Thyroid gland (tissue), 4 donors: ENCODE measurements around the gene TFCP2L1. TPM values are rescaled to one million over a fixed set of nuclear protein-coding genes. Genes with fewer than 3 reads are reported as not detected.
"Not testable (repeated sequence)": the region's sequence is repeated elsewhere in the genome, so short reads cannot be mapped to it uniquely, and the experiment has no call there.

ENCODE experiments used
- DNase-seq, 2 donors: peaks; one replicate each; pipeline ENCODE4 v3.0.0-alpha.2; 2019
- H3K27ac ChIP-seq, 3 donors: fragments of 200-600 bp; sonication (generic); 1 replicate in 2 of 3; 2 replicates in 1 of 3; pipeline ENCODE4 v1.5.1; 2016 to 2019; ENCODE audit warnings: mild to moderate bottlenecking in 1 of 3, moderate library complexity in 1 of 3
- H3K27me3 ChIP-seq: fragments of 200-600 bp; sonication (generic); one replicate; pipeline ENCODE4 v1.5.1; 2019
- H3K36me3 ChIP-seq, 2 donors: fragments of 200-600 bp; sonication (generic); one replicate each; pipeline ENCODE4 v1.5.1; 2016 to 2019
- H3K4me1 ChIP-seq, 2 donors: fragments of 200-600 bp; sonication (generic); one replicate each; pipeline ENCODE4 v1.5.1; 2017 to 2019
- H3K4me3 ChIP-seq, 3 donors: fragments of 200-600 bp; sonication (generic); replicated peaks in 1 of 3; 1 replicate in 2 of 3; 2 replicates in 1 of 3; pipeline ENCODE4 v1.5.1; 2016; ENCODE audit warnings: mild to moderate bottlenecking in 1 of 3
- H3K9me3 ChIP-seq: fragments of 200-600 bp; sonication (generic); one replicate; pipeline ENCODE4 v1.5.1; 2017
- CTCF ChIP-seq, 6 experiments: fragments of 200-600 bp in 3 of 6; fragments of 450-650 bp in 3 of 6; sonication (generic) in 3 of 6; IDR thresholded peaks; one replicate each; pipeline ENCODE4 v1.5.1; 2016 to 2019; ENCODE audit warnings: antibody characterized with exemption in 6 of 6, mild to moderate bottlenecking in 2 of 6, inconsistent platforms in 1 of 6, moderate library complexity in 1 of 6
- POLR2A ChIP-seq, 2 donors: fragments of 450-650 bp; IDR thresholded peaks; one replicate each; pipeline ENCODE4 v1.6.1; 2017; ENCODE audit warnings: antibody characterized with exemption in 2 of 2, mild to moderate bottlenecking in 2 of 2, moderate library complexity in 1 of 2
- WGBS, 2 donors: methylation state at CpG; one replicate each; pipeline ENCODE4 v1.1.5; 2017; 5-methylcytosine and 5-hydroxymethylcytosine counted together
- intact Hi-C: fragments of 100-400 bp; cut with DNase I; formaldehyde crosslinking; loops from one replicate; pipeline ENCODE4 v1.15.1; 2023
- total RNA-seq, 4 donors: library from RNA; depleted of rRNA; stranded (reverse); fragments of >200 nt; gene quantifications; one replicate each; pipeline ENCODE4 v1.2.3, GENCODE V29; 2016

The TFCP2L1 gene
- total RNA-seq, 4 donors from 2014 or later: 97.4 to 188 (median 146) TPM

- no peak for TF ChIP-seq POLR2A (IDR thresholded peaks at IDR 0.05)
- TF ChIP-seq CTCF (IDR thresholded peaks at IDR 0.05): no peak
- intact Hi-C loops: no loop called here
- DNase-seq: no peak
Measured at GRCh38 chr2:121303531-121304263, 18.7 kb upstream of the TFCP2L1 start.

GRCh38 chr2:121301190-121301589, 16.2 kb upstream of the TFCP2L1 start:
- DNase-seq, H3K4me3 ChIP-seq, H3K36me3 ChIP-seq, intact Hi-C loops, H3K27me3 ChIP-seq, H3K9me3 ChIP-seq, H3K4me1 ChIP-seq, H3K27ac ChIP-seq: not testable (repeated sequence)

More at GRCh38 chr2:121303531-121304263, 18.7 kb upstream of the TFCP2L1 start:
- Histone ChIP-seq H3K4me1 (no peaks in the 10 kb centered on the region), H3K9me3 (no peaks in the 10 kb centered on the region), H3K4me3 (no peak overlapping the region), H3K27me3 (no peaks in the 10 kb centered on the region), H3K27ac (no peak overlapping the region), H3K36me3 (no peaks in the 10 kb centered on the region)
- WGBS, 2 donors: 63 to 70% methylated on average over 2 of the region's 2 CpGs

GRCh38 chr2:121298476-121298875, 13.5 kb upstream of the TFCP2L1 start:
- Histone ChIP-seq H3K9me3 (no peaks in the 10 kb centered on the region), H3K27ac (no peak overlapping the region), H3K36me3 (no peaks in the 10 kb centered on the region), H3K27me3 (no peaks in the 10 kb centered on the region), H3K4me3 (no peak overlapping the region), H3K4me1 (peaks cover 0 to 1% of the 10 kb centered on the region in 2 donors)
- intact Hi-C loops: loop anchor here (10.0 kb wide), 1 partner anchor 174 kb away; no protein-coding TSS in a partner anchor
- no peak for DNase-seq
- WGBS, 2 donors: 94 to 95% methylated on average over 12 of the region's 12 CpGs
- TF ChIP-seq POLR2A (IDR thresholded peaks at IDR 0.05): no peak

GRCh38 chr2:121297866-121298265, 12.9 kb upstream of the TFCP2L1 start:
- intact Hi-C loops: loop anchor here (10.0 kb wide), 1 partner anchor 173 kb away; no protein-coding TSS in a partner anchor
- not testable (repeated sequence) for H3K36me3 ChIP-seq, H3K27me3 ChIP-seq, H3K27ac ChIP-seq, H3K9me3 ChIP-seq, H3K4me3 ChIP-seq, DNase-seq, H3K4me1 ChIP-seq
- 92 to 95% methylated on average over 5 of the region's 5 CpGs for WGBS, 2 donors

- Histone ChIP-seq H3K27ac (no peak overlapping the region), H3K4me1 (peaks cover 0 to 4% of the 10 kb centered on the region in 2 donors), H3K9me3 (no peaks in the 10 kb centered on the region), H3K27me3 (no peaks in the 10 kb centered on the region), H3K4me3 (no peak overlapping the region), H3K36me3 (no peaks in the 10 kb centered on the region)
- peak; percentile 49 to 55 for DNase-seq
- WGBS, 2 donors: 57 to 66% methylated on average over 8 to 9 of the region's 9 CpGs
- intact Hi-C loops: loop anchor here (10.0 kb wide), 1 partner anchor 173 kb away; no protein-coding TSS in a partner anchor
- TF ChIP-seq CTCF (IDR thresholded peaks at IDR 0.05) (peak in 4 of 6 experiments; percentile 38 to 62 (median 58)), POLR2A (IDR thresholded peaks at IDR 0.05) (no peak)
Measured at GRCh38 chr2:121297217-121297830, 12.3 kb upstream of the TFCP2L1 start.

- no peak overlapping the region for H3K27ac ChIP-seq
- DNase-seq: no peak
- intact Hi-C loops: loop anchor here (10.0 kb wide), 1 partner anchor 171 kb away; no protein-coding TSS in a partner anchor
- no peak for TF ChIP-seq POLR2A (IDR thresholded peaks at IDR 0.05)
- no peak for TF ChIP-seq CTCF (IDR thresholded peaks at IDR 0.05)
- H3K27me3 ChIP-seq: no peaks in the 10 kb centered on the region
- no peaks in the 10 kb centered on the region for H3K9me3 ChIP-seq
- H3K36me3 ChIP-seq: no peaks in the 10 kb centered on the region
- H3K4me1 ChIP-seq: peaks cover 0 to 4% of the 10 kb centered on the region in 2 donors
- no peak overlapping the region for H3K4me3 ChIP-seq
- 93 to 94% methylated on average over 6 to 7 of the region's 7 CpGs for WGBS, 2 donors
Measured at GRCh38 chr2:121295911-121296650, 11.1 kb upstream of the TFCP2L1 start.
